Measurements from ENCODE around the gene DIPK1B.

The DIPK1B gene

GRCh38 chr9:136705564-136705963, 6.8 kb upstream of the DIPK1B start:
- DNase-seq (ENCODE audit: low spot score) (no peak), ATAC-seq (ENCODE audit: low read depth) (no peak)
- Histone ChIP-seq H3K4me3 (ENCODE audit: severe bottlenecking) (no peak overlapping the region), H3K27me3 (ENCODE audit: insufficient read depth, poor library complexity, severe bottlenecking) (peaks cover 7% of the 10 kb centered on the region), H3K4me1 (ENCODE audit: insufficient read depth, poor library complexity, severe bottlenecking) (no peaks in the 10 kb centered on the region), H3K9me3 (ENCODE audit: severe bottlenecking) (no peaks in the 10 kb centered on the region), H3K36me3 (ENCODE audit: low read depth) (no peaks in the 10 kb centered on the region), H3K27ac (ENCODE audit: poor library complexity, severe bottlenecking) (no peak overlapping the region)
- TF ChIP-seq CTCF (IDR thresholded peaks at IDR 0.05; ENCODE audit: poor library complexity, severe bottlenecking): no peak

GRCh38 chr9:136707011-136707410, 5.4 kb upstream of the DIPK1B start:
- Histone ChIP-seq H3K9me3 (ENCODE audit: severe bottlenecking) (no peaks in the 10 kb centered on the region), H3K27ac (ENCODE audit: poor library complexity, severe bottlenecking) (no peak overlapping the region), H3K36me3 (ENCODE audit: low read depth) (no peaks in the 10 kb centered on the region), H3K27me3 (ENCODE audit: insufficient read depth, poor library complexity, severe bottlenecking) (peaks cover 6% of the 10 kb centered on the region), H3K4me3 (ENCODE audit: severe bottlenecking) (no peak overlapping the region), H3K4me1 (ENCODE audit: insufficient read depth, poor library complexity, severe bottlenecking) (no peaks in the 10 kb centered on the region)
- no peak for ATAC-seq (ENCODE audit: low read depth)
- no peak for TF ChIP-seq CTCF (IDR thresholded peaks at IDR 0.05; ENCODE audit: poor library complexity, severe bottlenecking)
- no peak for DNase-seq (ENCODE audit: low spot score)

- no peak overlapping the region for H3K4me3 ChIP-seq (ENCODE audit: severe bottlenecking)
- DNase-seq (ENCODE audit: low spot score): no peak
- H3K9me3 ChIP-seq (ENCODE audit: severe bottlenecking): no peaks in the 10 kb centered on the region
- H3K27me3 ChIP-seq (ENCODE audit: insufficient read depth, poor library complexity, severe bottlenecking): peaks cover 11% of the 10 kb centered on the region
- no peaks in the 10 kb centered on the region for H3K36me3 ChIP-seq (ENCODE audit: low read depth)
- H3K4me1 ChIP-seq (ENCODE audit: insufficient read depth, poor library complexity, severe bottlenecking): no peaks in the 10 kb centered on the region
- TF ChIP-seq CTCF (IDR thresholded peaks at IDR 0.05; ENCODE audit: poor library complexity, severe bottlenecking): no peak
- H3K27ac ChIP-seq (ENCODE audit: poor library complexity, severe bottlenecking): no peak overlapping the region
- ATAC-seq (ENCODE audit: low read depth): no peak
Observed at GRCh38 chr9:136707849-136708517, 4.4 kb upstream of the DIPK1B start.

- H3K4me3 ChIP-seq (ENCODE audit: severe bottlenecking): no peak overlapping the region
- DNase-seq (ENCODE audit: low spot score) (no peak), ATAC-seq (ENCODE audit: low read depth) (no peak)
Observed at GRCh38 chr9:136709454-136710109, 2.8 kb upstream of the DIPK1B start.

More at GRCh38 chr9:136709454-136710109, 2.8 kb upstream of the DIPK1B start:
- TF ChIP-seq CTCF (IDR thresholded peaks at IDR 0.05; ENCODE audit: poor library complexity, severe bottlenecking): no peak
- Histone ChIP-seq H3K27me3 (ENCODE audit: insufficient read depth, poor library complexity, severe bottlenecking) (peaks cover 12% of the 10 kb centered on the region), H3K4me1 (ENCODE audit: insufficient read depth, poor library complexity, severe bottlenecking) (no peaks in the 10 kb centered on the region), H3K36me3 (ENCODE audit: low read depth) (no peaks in the 10 kb centered on the region), H3K27ac (ENCODE audit: poor library complexity, severe bottlenecking) (no peak overlapping the region), H3K9me3 (ENCODE audit: severe bottlenecking) (no peaks in the 10 kb centered on the region)

Measured in RWPE2 (cell line).